AG09309 (cell line): Measurements from ENCODE around the gene EXOC2.
A peak's percentile ranks its signal among the peaks of the same experiment; 100 is the strongest.

Source experiments
- DNase-seq: peaks from one replicate; pipeline ENCODE4 v3.0.0-alpha.2; 2010; ENCODE audit warnings: low read depth
- H3K4me3 ChIP-seq: 2 replicates; pipeline ENCODE4 v1.5.1; 2011; ENCODE audit warnings: mild to moderate bottlenecking, low read depth, low read length, moderate library complexity; ENCODE audit not compliant: control insufficient read depth
- CTCF ChIP-seq: IDR thresholded peaks from 2 replicates; pipeline ENCODE4 v1.5.1; 2011; ENCODE audit warnings: mild to moderate bottlenecking, low read depth, low read length, inconsistent platforms; ENCODE audit not compliant: insufficient read depth, control insufficient read depth; ENCODE audit errors: missing control alignments

The EXOC2 gene

GRCh38 chr6:503610-504362, 189.2 kb downstream of the EXOC2 start:
- TF ChIP-seq CTCF = no peak
- no peak overlapping the region for H3K4me3 ChIP-seq

GRCh38 chr6:502761-503160, 190.2 kb downstream of the EXOC2 start:
- no peak overlapping the region for H3K4me3 ChIP-seq
- no peak for TF ChIP-seq CTCF
- DNase-seq = no peak

More at GRCh38 chr6:503610-504362, 189.2 kb downstream of the EXOC2 start:
- DNase-seq = no peak

- DNase-seq = no peak
- H3K4me3 ChIP-seq = peak overlapping the region; percentile 32
- no peak for TF ChIP-seq CTCF
Observed at GRCh38 chr6:501891-502601, 190.9 kb downstream of the EXOC2 start.

- DNase-seq = no peak
- H3K4me3 ChIP-seq = no peak overlapping the region
- no peak for TF ChIP-seq CTCF
Observed at GRCh38 chr6:499617-500016, 193.3 kb downstream of the EXOC2 start.

- DNase-seq = no peak
- H3K4me3 ChIP-seq = no peak overlapping the region
- TF ChIP-seq CTCF = no peak
Observed at GRCh38 chr6:498795-499231, 194.1 kb downstream of the EXOC2 start.

GRCh38 chr6:497258-497657, 195.7 kb downstream of the EXOC2 start:
- no peak overlapping the region for H3K4me3 ChIP-seq
- DNase-seq = no peak
- TF ChIP-seq CTCF = no peak

GRCh38 chr6:496649-497048, 196.3 kb downstream of the EXOC2 start:
- no peak for TF ChIP-seq CTCF
- H3K4me3 ChIP-seq = no peak overlapping the region
- no peak for DNase-seq
